Measurements from ENCODE around the gene NOXO1. TPM values are rescaled to one million over a fixed set of nuclear protein-coding genes. Genes with fewer than 3 reads are reported as not detected.

Gene NOXO1
- total RNA-seq, 1 experiment from 2014 or later = 3.4 TPM

GRCh38 chr16:1932050-1933028, 48.9 kb downstream of the NOXO1 start:
- Histone ChIP-seq H3K9me2 (replicated peaks; ENCODE audit: low read length) (no peaks in the 10 kb centered on the region), H3F3A (ENCODE audit: low read length, unreplicated experiment) (no peaks in the 10 kb centered on the region), H3K79me2 (ENCODE audit: low read length) (no peaks in the 10 kb centered on the region), H3K4me2 (ENCODE audit: low read length) (no peak overlapping the region), H3K27ac (ENCODE audit: low read length) (no peak overlapping the region), H3K4me3 (ENCODE audit: low read length) (no peak overlapping the region), H2AFZ (ENCODE audit: low read length) (no peak overlapping the region), H3K4me1 (ENCODE audit: insufficient read depth, low read length) (peaks cover 8% of the 10 kb centered on the region), H3K27me3 (ENCODE audit: low read length) (no peaks in the 10 kb centered on the region), H3K9ac (ENCODE audit: low read length) (no peak overlapping the region), H3K36me3 (ENCODE audit: low read depth, low read length) (no peaks in the 10 kb centered on the region), H3K9me3 (ENCODE audit: low read length) (no peaks in the 10 kb centered on the region), H4K20me1 (ENCODE audit: low read length) (no peaks in the 10 kb centered on the region)
- ChIA-PET CTCF (interaction anchor here (0.6 kb wide), 3 partner anchors 9 to 1166 kb away, joined by 3 to 4 read pairs (median 3); no protein-coding TSS in a partner anchor), POLR2A (ENCODE audit: unreplicated experiment) (no interaction called here)
- peak; percentile 68 for ATAC-seq
- no TSS peak for BruUV-seq (replicated peaks)
- peak; percentile 54 for DNase-seq
- intact Hi-C loops (cut with micrococcal nuclease) = loop anchor here (1.0 kb wide), 1 partner anchor 69 kb away; no protein-coding TSS in a partner anchor
- TF ChIP-seq EZH2phosphoT487 (IDR thresholded peaks at IDR 0.05; ENCODE audit: borderline replicate concordance, low read length) (no peak), EZH2 (IDR thresholded peaks at IDR 0.05; ENCODE audit: low read length, unreplicated experiment) (no peak), CTCF (conservative IDR thresholded peaks at IDR 0.05; ENCODE audit: low read depth, low read length) (peak; percentile 44)

DNA sequence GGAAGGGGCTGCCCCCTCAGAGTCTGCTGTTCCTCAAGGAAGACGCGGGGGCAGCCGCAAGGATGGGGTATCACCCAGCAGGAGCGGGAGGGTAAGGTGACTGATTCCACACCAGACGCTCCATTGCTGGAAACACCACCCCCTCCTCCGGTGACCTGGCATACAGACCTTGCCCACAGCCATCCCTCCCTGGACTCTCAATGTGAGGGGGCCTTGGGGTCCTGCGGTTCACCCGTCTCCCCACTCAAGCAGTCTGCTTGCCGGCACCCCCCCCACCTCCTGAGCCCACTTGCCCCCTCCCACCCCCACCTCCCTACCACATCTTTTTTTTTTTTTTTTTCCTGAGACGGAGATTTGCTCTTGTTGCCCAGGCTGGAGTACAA, 50.9 kb downstream of the NOXO1 start:
- H3F3A ChIP-seq (ENCODE audit: low read length, unreplicated experiment) = no peaks in the 10 kb centered on the region
- no peaks in the 10 kb centered on the region for H4K20me1 ChIP-seq (ENCODE audit: low read length)
- peaks cover 5% of the 10 kb centered on the region for H3K4me1 ChIP-seq (ENCODE audit: insufficient read depth, low read length)
- BruUV-seq (replicated peaks) = no TSS peak
- no peak overlapping the region for H3K9ac ChIP-seq (ENCODE audit: low read length)
- H3K9me3 ChIP-seq (ENCODE audit: low read length) = no peaks in the 10 kb centered on the region
- H3K36me3 ChIP-seq (ENCODE audit: low read depth, low read length) = no peaks in the 10 kb centered on the region
- POLR2A ChIA-PET (ENCODE audit: unreplicated experiment) = no interaction called here
- H3K4me2 ChIP-seq (ENCODE audit: low read length) = no peak overlapping the region
- no peaks in the 10 kb centered on the region for H3K9me2 ChIP-seq (replicated peaks; ENCODE audit: low read length)
- TF ChIP-seq EZH2 (IDR thresholded peaks at IDR 0.05; ENCODE audit: low read length, unreplicated experiment) = no peak
- no peak for TF ChIP-seq CTCF (conservative IDR thresholded peaks at IDR 0.05; ENCODE audit: low read depth, low read length)
- no peak for TF ChIP-seq EZH2phosphoT487 (IDR thresholded peaks at IDR 0.05; ENCODE audit: borderline replicate concordance, low read length)
- DNase-seq = no peak
- intact Hi-C loops (cut with micrococcal nuclease) = no loop called here
- no peak overlapping the region for H3K27ac ChIP-seq (ENCODE audit: low read length)
- no peak overlapping the region; the same call in 1 of the 2 replicates for H2AFZ ChIP-seq (ENCODE audit: low read length)
- H3K79me2 ChIP-seq (ENCODE audit: low read length) = no peaks in the 10 kb centered on the region
- H3K4me3 ChIP-seq (ENCODE audit: low read length) = no peak overlapping the region
- H3K27me3 ChIP-seq (ENCODE audit: low read length) = no peaks in the 10 kb centered on the region
- CTCF ChIA-PET = no interaction called here
- ATAC-seq = no peak

All from PC-3 (cell line).